ENCODE measurements around the gene GEMIN2.
"Not testable (repeated sequence)": the region's sequence is repeated elsewhere in the genome, so short reads cannot be mapped to it uniquely, and the experiment has no call there.

DNA sequence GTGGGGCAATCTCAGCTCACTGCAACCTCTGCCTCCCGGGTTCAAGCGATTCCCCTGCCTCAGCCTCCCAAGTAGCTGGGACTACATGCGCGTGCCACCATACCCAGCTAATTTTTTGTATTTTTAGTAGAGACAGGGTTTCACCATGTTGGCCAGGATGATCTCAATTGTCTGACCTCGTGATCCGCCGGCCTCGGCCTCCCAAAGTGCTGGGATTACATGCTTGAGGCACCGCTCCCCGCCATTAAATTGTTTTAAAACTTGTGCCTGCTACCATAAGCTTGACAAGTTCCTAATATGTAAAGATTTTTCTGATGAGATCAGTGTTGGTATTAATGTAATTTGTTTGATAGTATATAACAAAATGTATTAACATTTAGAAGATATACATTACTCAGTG lies 14.9 kb upstream of the GEMIN2 start:
- TF ChIP-seq, protein P1, sequence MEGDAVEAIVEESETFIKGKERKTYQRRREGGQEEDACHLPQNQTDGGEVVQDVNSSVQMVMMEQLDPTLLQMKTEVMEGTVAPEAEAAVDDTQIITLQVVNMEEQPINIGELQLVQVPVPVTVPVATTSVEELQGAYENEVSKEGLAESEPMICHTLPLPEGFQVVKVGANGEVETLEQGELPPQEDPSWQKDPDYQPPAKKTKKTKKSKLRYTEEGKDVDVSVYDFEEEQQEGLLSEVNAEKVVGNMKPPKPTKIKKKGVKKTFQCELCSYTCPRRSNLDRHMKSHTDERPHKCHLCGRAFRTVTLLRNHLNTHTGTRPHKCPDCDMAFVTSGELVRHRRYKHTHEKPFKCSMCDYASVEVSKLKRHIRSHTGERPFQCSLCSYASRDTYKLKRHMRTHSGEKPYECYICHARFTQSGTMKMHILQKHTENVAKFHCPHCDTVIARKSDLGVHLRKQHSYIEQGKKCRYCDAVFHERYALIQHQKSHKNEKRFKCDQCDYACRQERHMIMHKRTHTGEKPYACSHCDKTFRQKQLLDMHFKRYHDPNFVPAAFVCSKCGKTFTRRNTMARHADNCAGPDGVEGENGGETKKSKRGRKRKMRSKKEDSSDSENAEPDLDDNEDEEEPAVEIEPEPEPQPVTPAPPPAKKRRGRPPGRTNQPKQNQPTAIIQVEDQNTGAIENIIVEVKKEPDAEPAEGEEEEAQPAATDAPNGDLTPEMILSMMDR (IDR thresholded peaks at IDR 0.05) = not testable (repeated sequence)
- TF ChIP-seq POLR2A, EP300 (IDR thresholded peaks at IDR 0.05): not testable (repeated sequence)

Data from suprapubic skin (tissue), 3 donors.